ENCODE data around the gene CENPM. TPM values are rescaled to one million over a fixed set of nuclear protein-coding genes. Genes with fewer than 3 reads are reported as not detected.

CENPM gene
- total and polyA plus RNA-seq, 2 donors: 13.1 to 31.4 TPM

GRCh38 chr22:41928593-41929417 lies 18.1 kb downstream of the CENPM start:
- H3K4me1 ChIP-seq (ENCODE audit: control insufficient read depth in 2 of 2, insufficient read depth in 2 of 2, low read length in 2 of 2): peaks cover 2 to 35% of the 10 kb centered on the region in 2 donors
- 78% methylated on average over 14 of the region's 14 CpGs for WGBS
- H3K27me3 ChIP-seq (ENCODE audit: control insufficient read depth in 2 of 2, insufficient read depth in 1 of 2, low read length in 1 of 2): peaks cover 21 to 47% of the 10 kb centered on the region in 2 donors
- no peak overlapping the region for H3K4me3 ChIP-seq (ENCODE audit: low read length in 2 of 2)
- no peak for DNase-seq (ENCODE audit: low read depth in 6 of 9, low spot score in 9 of 9)
- H3K9me3 ChIP-seq (ENCODE audit: control insufficient read depth in 2 of 2, insufficient read depth in 1 of 2, low read length in 1 of 2): peaks cover 0 to 3% of the 10 kb centered on the region in 2 donors
- peaks cover 3% of the 10 kb centered on the region in 2 donors for H3K36me3 ChIP-seq (ENCODE audit: control insufficient read depth in 2 of 2, insufficient read depth in 2 of 2, low read length in 1 of 2)
- H3K27ac ChIP-seq (ENCODE audit: low read depth in 1 of 2, low read length in 1 of 2): no peak overlapping the region

- DNase-seq (ENCODE audit: low read depth in 6 of 9, low spot score in 9 of 9): no peak
- Histone ChIP-seq H3K9me3 (ENCODE audit: control insufficient read depth in 2 of 2, insufficient read depth in 1 of 2, low read length in 1 of 2) (peaks cover 0 to 3% of the 10 kb centered on the region in 2 donors), H3K4me3 (ENCODE audit: low read length in 2 of 2) (no peak overlapping the region), H3K4me1 (ENCODE audit: control insufficient read depth in 2 of 2, insufficient read depth in 2 of 2, low read length in 2 of 2) (peaks cover 2 to 30% of the 10 kb centered on the region in 2 donors), H3K36me3 (ENCODE audit: control insufficient read depth in 2 of 2, insufficient read depth in 2 of 2, low read length in 1 of 2) (peaks cover 3% of the 10 kb centered on the region in 2 donors), H3K27ac (ENCODE audit: low read depth in 1 of 2, low read length in 1 of 2) (no peak overlapping the region), H3K27me3 (ENCODE audit: control insufficient read depth in 2 of 2, insufficient read depth in 1 of 2, low read length in 1 of 2) (peaks cover 21 to 57% of the 10 kb centered on the region in 2 donors)
- WGBS: 92% methylated on average over 6 of the region's 6 CpGs
Observed at GRCh38 chr22:41927813-41928212, 19.1 kb downstream of the CENPM start.

GRCh38 chr22:41925783-41926460 lies 21.0 kb downstream of the CENPM start:
- Histone ChIP-seq H3K27me3 (ENCODE audit: control insufficient read depth in 2 of 2, insufficient read depth in 1 of 2, low read length in 1 of 2) (peaks cover 21 to 60% of the 10 kb centered on the region in 2 donors), H3K4me1 (ENCODE audit: control insufficient read depth in 2 of 2, insufficient read depth in 2 of 2, low read length in 2 of 2) (peaks cover 2 to 30% of the 10 kb centered on the region in 2 donors), H3K4me3 (ENCODE audit: low read length in 2 of 2) (peak overlapping the region; percentile 13 to 53), H3K36me3 (ENCODE audit: control insufficient read depth in 2 of 2, insufficient read depth in 2 of 2, low read length in 1 of 2) (no peaks in the 10 kb centered on the region), H3K9me3 (ENCODE audit: control insufficient read depth in 2 of 2, insufficient read depth in 1 of 2, low read length in 1 of 2) (peaks cover 0 to 5% of the 10 kb centered on the region in 2 donors), H3K27ac (ENCODE audit: low read depth in 1 of 2, low read length in 1 of 2) (no peak overlapping the region)
- 5% methylated on average over 45 of the region's 48 CpGs for WGBS
- peak in 4 of 9 donors; percentile 53 to 74 (median 62) for DNase-seq (ENCODE audit: low read depth in 6 of 9, low spot score in 9 of 9)

GRCh38 chr22:41923595-41924276 lies 23.2 kb downstream of the CENPM start:
- H3K27ac ChIP-seq (ENCODE audit: low read depth in 1 of 2, low read length in 1 of 2): no peak overlapping the region
- peaks cover 35 to 79% of the 10 kb centered on the region in 2 donors for H3K27me3 ChIP-seq (ENCODE audit: control insufficient read depth in 2 of 2, insufficient read depth in 1 of 2, low read length in 1 of 2)
- no peak for DNase-seq (ENCODE audit: low read depth in 6 of 9, low spot score in 9 of 9)
- H3K4me3 ChIP-seq (ENCODE audit: low read length in 2 of 2): no peak overlapping the region
- peaks cover 9 to 42% of the 10 kb centered on the region in 2 donors for H3K4me1 ChIP-seq (ENCODE audit: control insufficient read depth in 2 of 2, insufficient read depth in 2 of 2, low read length in 2 of 2)
- H3K36me3 ChIP-seq (ENCODE audit: control insufficient read depth in 2 of 2, insufficient read depth in 2 of 2, low read length in 1 of 2): no peaks in the 10 kb centered on the region
- WGBS: 96% methylated on average over 14 of the region's 14 CpGs
- peaks cover 0 to 4% of the 10 kb centered on the region in 2 donors for H3K9me3 ChIP-seq (ENCODE audit: control insufficient read depth in 2 of 2, insufficient read depth in 1 of 2, low read length in 1 of 2)

GRCh38 chr22:41922940-41923594 lies 23.9 kb downstream of the CENPM start:
- Histone ChIP-seq H3K9me3 (ENCODE audit: control insufficient read depth in 2 of 2, insufficient read depth in 1 of 2, low read length in 1 of 2) (peaks cover 0 to 7% of the 10 kb centered on the region in 2 donors), H3K4me3 (ENCODE audit: low read length in 2 of 2) (no peak overlapping the region), H3K27ac (ENCODE audit: low read depth in 1 of 2, low read length in 1 of 2) (no peak overlapping the region), H3K27me3 (ENCODE audit: control insufficient read depth in 2 of 2, insufficient read depth in 1 of 2, low read length in 1 of 2) (peaks cover 41 to 79% of the 10 kb centered on the region in 2 donors), H3K4me1 (ENCODE audit: control insufficient read depth in 2 of 2, insufficient read depth in 2 of 2, low read length in 2 of 2) (peaks cover 8 to 42% of the 10 kb centered on the region in 2 donors), H3K36me3 (ENCODE audit: control insufficient read depth in 2 of 2, insufficient read depth in 2 of 2, low read length in 1 of 2) (no peaks in the 10 kb centered on the region)
- DNase-seq (ENCODE audit: low read depth in 6 of 9, low spot score in 9 of 9): no peak
- WGBS: 96% methylated on average over 4 of the region's 4 CpGs

- no peak for DNase-seq (ENCODE audit: low read depth in 6 of 9, low spot score in 9 of 9)
- H3K9me3 ChIP-seq (ENCODE audit: control insufficient read depth in 2 of 2, insufficient read depth in 1 of 2, low read length in 1 of 2): peaks cover 0 to 9% of the 10 kb centered on the region in 2 donors
- no peaks in the 10 kb centered on the region for H3K36me3 ChIP-seq (ENCODE audit: control insufficient read depth in 2 of 2, insufficient read depth in 2 of 2, low read length in 1 of 2)
- H3K27ac ChIP-seq (ENCODE audit: low read depth in 1 of 2, low read length in 1 of 2): no peak overlapping the region
- H3K4me3 ChIP-seq (ENCODE audit: low read length in 2 of 2): no peak overlapping the region
- WGBS: 62% methylated on average over 5 of the region's 5 CpGs
- peaks cover 46 to 79% of the 10 kb centered on the region in 2 donors for H3K27me3 ChIP-seq (ENCODE audit: control insufficient read depth in 2 of 2, insufficient read depth in 1 of 2, low read length in 1 of 2)
- H3K4me1 ChIP-seq (ENCODE audit: control insufficient read depth in 2 of 2, insufficient read depth in 2 of 2, low read length in 2 of 2): peaks cover 8 to 43% of the 10 kb centered on the region in 2 donors
Observed at GRCh38 chr22:41922328-41922727, 24.6 kb downstream of the CENPM start.

- WGBS: 53% methylated on average over 21 of the region's 21 CpGs
- Histone ChIP-seq H3K4me1 (ENCODE audit: control insufficient read depth in 2 of 2, insufficient read depth in 2 of 2, low read length in 2 of 2) (peaks cover 8 to 32% of the 10 kb centered on the region in 2 donors), H3K27me3 (ENCODE audit: control insufficient read depth in 2 of 2, insufficient read depth in 1 of 2, low read length in 1 of 2) (peaks cover 46 to 80% of the 10 kb centered on the region in 2 donors), H3K27ac (ENCODE audit: low read depth in 1 of 2, low read length in 1 of 2) (no peak overlapping the region), H3K4me3 (ENCODE audit: low read length in 2 of 2) (peak overlapping the region in 1 of 2 donors; percentile 51), H3K36me3 (ENCODE audit: control insufficient read depth in 2 of 2, insufficient read depth in 2 of 2, low read length in 1 of 2) (no peaks in the 10 kb centered on the region), H3K9me3 (ENCODE audit: control insufficient read depth in 2 of 2, insufficient read depth in 1 of 2, low read length in 1 of 2) (peaks cover 0 to 9% of the 10 kb centered on the region in 2 donors)
- DNase-seq (ENCODE audit: low read depth in 6 of 9, low spot score in 9 of 9): no peak
Observed at GRCh38 chr22:41920271-41920976, 26.5 kb downstream of the CENPM start.
